ENCODE results near the gene ZNHIT6.
"Not testable (repeated sequence)": the region's sequence is repeated elsewhere in the genome, so short reads cannot be mapped to it uniquely, and the experiment has no call there.

Gene ZNHIT6

DNA sequence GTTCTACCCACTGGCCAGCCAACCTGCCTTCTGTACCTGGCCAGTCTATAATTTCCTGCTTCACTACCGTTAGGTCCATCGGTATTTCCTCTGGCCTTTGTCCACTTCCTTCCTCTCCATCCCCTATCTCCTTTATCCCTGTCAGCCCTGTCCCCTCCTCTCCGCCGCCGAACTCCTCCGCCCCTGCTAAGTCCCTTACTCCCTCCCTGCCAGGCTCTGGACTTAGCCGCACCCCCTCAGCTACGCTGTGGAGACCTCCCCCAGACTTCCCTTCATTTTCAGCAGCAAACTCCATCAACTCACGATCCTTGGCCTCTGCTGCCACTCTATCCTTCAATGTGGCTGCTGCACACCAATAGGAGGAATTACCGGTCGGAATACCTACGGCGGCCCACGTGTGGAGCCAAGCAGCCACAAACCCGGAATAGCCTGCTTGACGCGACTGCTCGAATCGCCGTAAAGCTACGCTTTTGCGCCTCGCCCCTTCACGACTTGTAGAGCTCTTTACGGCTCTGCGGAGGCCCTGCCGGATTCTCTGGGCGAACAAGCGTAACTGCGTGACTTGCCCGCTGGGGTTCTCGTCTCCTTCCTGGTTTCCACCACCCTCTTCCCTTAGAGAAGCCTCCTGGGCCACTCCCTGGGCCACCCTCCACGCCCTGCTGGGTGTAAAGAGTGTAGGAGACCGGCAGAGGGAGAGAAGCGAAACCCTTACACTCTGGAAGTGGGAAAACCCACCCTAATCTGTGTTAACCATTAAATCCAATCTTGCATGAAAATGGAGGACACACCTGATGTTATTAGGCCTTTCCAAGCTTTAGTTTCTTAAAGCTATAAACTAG, at the start of gene ZNHIT6:
ZNHIT6 (minus strand) TSS at position 444 of the 839 bp plus-strand sequence; CDS start at position 295, 149 bp downstream.
- peak; percentile 93 for DNase-seq

GRCh38 chr1:85756864-85757263, 48.6 kb upstream of the ZNHIT6 start:
- DNase-seq, result no peak

DNA sequence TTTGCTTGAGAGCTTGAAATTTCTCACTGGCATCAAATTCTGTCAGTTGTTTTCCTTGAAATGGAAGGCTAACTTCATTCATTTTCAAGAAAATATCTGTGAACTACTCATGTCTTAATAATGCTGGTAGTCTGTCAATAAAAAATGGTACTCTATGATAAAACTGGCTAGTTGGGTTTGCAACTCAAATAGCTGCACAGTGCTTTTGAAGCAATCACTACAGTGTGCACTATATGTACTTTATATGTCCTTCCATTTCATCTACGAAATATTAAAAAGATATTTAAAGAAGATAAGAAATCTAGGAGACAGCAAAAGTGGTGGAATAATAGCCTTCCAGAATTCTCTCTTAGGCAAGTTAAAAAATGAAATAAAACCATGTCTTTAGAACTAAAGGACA, 39.9 kb upstream of the ZNHIT6 start:
- no peak for DNase-seq

DNA sequence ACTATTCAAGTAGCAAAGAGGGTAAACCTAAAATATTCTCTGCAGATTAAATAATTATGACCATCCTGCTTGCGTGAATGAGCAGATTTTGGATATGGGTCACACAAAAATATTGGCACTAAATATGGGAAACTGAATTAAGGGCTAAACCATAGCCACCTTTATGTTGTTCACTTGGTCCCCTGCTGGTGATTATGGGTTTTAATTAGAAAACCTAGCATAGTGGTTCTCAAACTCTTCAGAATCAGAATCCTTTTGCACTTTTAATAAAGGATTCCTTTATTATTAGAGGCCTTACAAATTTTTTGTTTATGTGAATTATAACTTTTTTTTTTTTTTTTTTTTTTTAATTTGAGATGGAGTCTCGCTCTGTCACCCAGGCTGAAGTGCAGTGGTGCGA, 38.5 kb upstream of the ZNHIT6 start:
- DNase-seq, result no peak

DNA sequence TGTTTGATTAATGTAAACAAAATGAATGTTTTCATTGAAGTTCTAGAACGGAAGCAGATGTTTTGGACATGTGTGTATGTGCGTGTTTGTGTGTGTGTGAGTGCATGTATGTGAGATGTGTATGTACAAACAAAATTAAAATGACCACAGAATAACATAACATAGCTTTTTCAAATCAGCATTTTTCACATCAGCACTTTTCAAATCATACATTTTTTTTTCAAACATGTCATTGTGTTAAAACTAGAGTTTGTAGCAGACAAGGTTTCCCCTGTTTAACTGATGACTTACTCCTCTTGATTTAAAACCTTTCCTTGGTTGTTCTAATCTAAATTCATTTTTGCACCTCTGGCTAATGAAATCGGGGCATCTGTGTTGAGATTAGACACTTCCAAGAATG, 35.6 kb upstream of the ZNHIT6 start:
- DNase-seq, result no peak

DNA sequence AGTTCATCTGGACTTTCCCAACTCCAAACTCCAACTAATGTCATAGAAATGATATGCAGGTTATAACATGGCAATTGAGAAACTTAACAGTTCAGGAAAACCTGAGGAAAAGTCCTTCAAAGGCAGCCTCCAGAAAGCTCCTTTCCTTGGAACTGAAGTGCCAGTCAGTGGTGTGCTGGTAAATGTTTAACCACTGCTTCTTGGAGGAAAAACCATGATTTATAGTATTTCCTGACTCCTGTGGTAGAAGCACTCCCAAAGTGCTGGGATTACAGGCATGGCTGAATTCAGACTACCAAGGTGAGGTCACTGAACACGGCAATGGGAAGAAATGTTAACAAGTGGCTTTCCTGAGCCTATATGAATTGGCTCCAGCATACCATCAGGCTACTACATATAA, 26.7 kb upstream of the ZNHIT6 start:
- no peak for DNase-seq

DNA sequence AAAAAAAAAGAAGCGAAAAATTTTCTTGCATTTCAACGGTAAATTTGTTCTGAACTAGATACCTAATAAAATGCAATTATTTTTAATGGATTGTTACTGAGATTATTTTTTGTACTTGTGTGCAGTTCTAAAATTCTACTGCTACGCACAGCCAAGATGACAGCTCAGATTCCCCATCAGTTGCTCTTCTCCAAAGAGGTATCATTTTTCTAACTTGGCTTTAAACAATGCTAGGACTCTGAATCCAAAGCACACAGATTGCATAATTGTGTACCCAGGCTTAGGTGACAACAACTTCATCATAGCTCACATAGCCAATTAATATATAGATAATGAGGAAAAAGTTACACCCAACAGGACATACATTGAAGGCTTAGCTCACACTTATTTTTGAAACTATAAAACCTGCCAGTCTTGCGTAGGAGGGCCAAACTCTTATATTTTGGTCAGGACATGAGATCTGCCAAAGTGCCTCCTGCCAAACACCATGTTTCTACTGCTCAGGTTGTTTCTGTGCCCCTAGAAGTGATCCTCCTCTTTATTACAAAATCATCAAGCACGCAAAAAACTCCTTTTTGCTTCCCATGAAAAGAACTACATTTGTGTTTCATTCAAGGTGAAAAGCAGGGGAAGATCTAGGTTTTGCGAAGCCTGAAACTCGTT, 10.6 kb upstream of the ZNHIT6 start:
- DNase-seq, result no peak

GRCh38 chr1:85714418-85715114, 6.3 kb upstream of the ZNHIT6 start:
- not testable (repeated sequence) for DNase-seq

GRCh38 chr1:85708829-85709227, 595 bp upstream of the ZNHIT6 start:
- no peak for DNase-seq

DNA sequence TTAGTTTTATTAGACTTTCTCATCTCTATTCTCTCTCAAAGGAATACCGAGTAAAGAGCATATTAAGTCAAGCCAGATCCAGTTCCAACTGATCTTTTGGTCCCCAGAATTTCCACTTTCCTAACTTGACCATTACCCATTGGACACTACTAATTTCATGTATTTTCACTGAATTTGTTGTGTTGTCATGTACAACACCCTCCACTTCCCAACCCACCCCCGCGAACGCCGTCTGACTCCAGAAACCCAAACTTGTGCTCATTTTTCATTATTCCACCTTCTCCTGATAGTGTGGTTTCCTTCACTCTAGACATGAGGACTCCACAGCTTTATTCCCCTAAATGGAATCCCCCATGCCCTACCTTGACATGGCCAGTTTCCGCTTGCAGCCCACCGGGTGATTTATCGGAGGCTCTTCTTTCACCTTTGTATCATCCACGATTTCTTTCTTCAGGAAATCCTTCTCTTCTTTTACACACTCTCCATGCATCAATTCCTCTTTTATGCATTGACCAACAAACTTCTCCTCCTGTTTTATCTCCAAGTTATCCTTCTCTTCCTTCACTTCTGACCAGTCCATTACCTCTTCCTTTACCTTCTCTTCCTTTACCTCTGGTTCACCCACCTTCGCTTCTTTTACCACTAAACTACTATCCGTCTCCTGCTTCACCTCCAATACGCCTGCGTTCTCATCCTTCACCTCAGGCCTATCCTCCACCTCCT, 805 bp downstream of the ZNHIT6 start:
- peak; percentile 2 for DNase-seq

GRCh38 chr1:85705940-85706339, 2.3 kb downstream of the ZNHIT6 start:
- DNase-seq, result no peak

DNA sequence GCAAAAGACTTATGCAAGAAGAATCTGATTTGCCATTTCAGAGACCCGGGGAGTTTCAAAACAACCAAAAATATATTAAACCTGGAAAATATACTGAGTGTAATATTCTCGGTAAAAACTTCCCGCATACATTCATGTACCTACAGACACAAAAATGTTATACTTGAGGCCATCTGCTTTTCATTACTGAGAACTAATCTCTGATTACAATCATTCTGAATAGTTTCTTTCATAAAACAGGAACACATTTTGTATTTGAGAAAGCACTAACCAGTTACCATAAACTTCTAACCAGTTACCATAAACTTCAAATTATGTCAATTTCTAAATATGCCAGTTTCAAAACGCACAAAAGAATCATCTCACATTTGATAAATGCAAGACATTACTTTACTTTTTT, 7.8 kb downstream of the ZNHIT6 start:
- DNase-seq, result no peak

DNA sequence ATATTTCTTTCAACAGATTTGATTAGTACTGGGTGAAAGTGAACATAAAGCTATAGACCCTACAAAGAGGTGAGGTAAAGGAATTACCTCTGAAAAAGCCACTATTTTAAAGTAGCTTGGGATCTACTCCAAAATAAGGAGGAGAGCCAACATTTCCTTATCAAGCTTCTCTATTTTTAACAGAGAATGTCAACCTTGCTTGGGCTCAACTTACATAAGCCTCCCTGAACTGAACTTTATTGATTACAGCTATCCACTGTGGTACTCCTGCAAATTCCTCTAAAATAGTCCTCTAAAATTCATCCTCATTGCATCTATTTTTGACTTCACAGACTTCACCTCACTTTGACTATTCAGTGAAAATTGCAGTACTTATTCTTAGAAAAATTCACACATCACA, 10.3 kb downstream of the ZNHIT6 start:
- DNase-seq, result no peak

DNA sequence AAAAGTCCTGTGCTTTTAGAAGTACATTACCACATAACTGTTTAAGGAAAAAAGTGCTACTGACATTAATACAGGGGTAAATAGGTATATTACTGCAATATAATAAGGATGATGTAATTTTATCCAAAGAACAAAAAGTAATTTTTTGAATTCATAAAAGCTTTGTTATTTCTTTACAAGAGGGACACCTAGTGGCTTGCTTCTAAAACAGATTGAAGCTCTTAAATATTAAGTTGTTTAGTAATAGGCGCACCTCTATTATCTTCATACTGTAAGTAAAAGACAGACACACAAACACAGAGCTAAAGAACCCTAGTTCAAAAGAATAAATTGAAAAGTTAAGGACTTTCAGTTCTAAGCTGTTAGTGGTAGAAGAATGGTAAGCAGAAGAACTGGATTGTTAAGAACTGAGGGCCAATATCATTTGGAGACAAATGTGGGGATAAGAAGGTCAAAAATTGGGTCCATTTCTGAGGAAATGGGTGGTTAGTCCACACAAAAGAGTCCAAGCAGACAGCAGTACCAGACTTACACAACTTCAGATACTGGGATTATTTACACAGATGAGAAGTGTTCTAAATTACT, 15.4 kb downstream of the ZNHIT6 start:
- no peak for DNase-seq

GRCh38 chr1:85689775-85690404, 18.3 kb downstream of the ZNHIT6 start:
- DNase-seq, result no peak

DNA sequence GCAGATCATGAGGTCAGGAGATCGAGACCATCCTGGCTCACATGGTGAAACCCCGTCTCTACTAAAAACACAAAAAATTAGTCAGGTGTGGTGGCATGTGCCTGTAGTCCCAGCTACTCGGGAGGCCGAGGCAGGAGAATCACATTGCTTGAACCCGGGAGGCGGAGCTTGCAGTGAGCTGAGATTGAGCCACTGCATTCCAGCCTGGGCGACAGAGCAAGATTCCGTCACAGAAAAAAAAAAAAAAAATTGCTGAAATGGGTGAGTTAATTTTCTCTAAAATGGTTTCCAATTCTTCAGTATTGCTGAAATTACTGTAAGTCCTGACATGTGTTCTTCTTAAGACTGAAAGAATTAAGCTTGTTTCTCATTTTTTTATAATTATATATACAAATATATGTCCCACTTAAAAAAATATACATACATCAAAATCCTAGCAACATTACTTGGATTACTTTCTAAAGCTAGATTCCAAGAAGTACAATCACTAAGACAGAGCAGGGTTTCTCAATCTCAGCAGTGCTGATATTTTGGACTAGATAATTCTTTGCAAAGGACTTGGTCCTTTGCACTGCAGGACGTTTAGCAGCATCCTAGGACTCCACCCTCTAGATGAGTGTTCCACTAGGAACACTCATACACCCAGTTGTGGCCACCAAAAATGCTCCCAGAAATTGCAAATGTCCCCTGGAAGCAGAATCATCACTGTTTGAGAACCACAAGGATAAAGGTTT, 24.8 kb downstream of the ZNHIT6 start:
- DNase-seq, result no peak

- DNase-seq, result no peak
Observed at GRCh38 chr1:85681087-85681486, 27.1 kb downstream of the ZNHIT6 start.

- DNase-seq, result no peak
Observed at GRCh38 chr1:85678193-85678592, 30.0 kb downstream of the ZNHIT6 start.

- no peak for DNase-seq
Observed at GRCh38 chr1:85677656-85678055, 30.6 kb downstream of the ZNHIT6 start.

GRCh38 chr1:85672031-85672660, 36.1 kb downstream of the ZNHIT6 start:
- no peak for DNase-seq

GRCh38 chr1:85665932-85666331, 42.3 kb downstream of the ZNHIT6 start:
- no peak for DNase-seq

All from CD4-positive, alpha-beta T cell treated with Interleukin-4 for 4 hours (primary cell).